HCT116 (cell line): Measurements from ENCODE around the gene DNM1. TPM values are rescaled to one million over a fixed set of nuclear protein-coding genes. Genes with fewer than 3 reads are reported as not detected.

Source experiments
- ATAC-seq: fragments of 200-7000 bp; cut with Tn5 transposase; 2 replicates; pipeline ENCODE4 v1.9.1; 2020; ENCODE audit warnings: mild to moderate bottlenecking, moderate library complexity
- BruUV-seq: library from RNA; stranded (reverse); fragments of 400-500 nt; replicated peaks from 2 replicates; lab custom pipeline; 2021; lab: Mats Ljungman, UMichigan
- CTCF ChIA-PET: fragments of 300-600 bp; sonication (Branson Sonifier 250); formaldehyde crosslinking; loops from one replicate; lab custom pipeline; 2021; ENCODE audit warnings: antibody characterized with exemption; lab: Charles Lee
- POLR2A ChIA-PET: fragments of 300-600, 350-600 bp; sonication (Branson Sonifier 250); formaldehyde crosslinking; loops from one replicate; lab custom pipeline; 2021; ENCODE audit warnings: antibody characterized with exemption; lab: Charles Lee
- RAD21 ChIA-PET, 2 experiments: fragments of 300-600 bp; sonication (Branson Sonifier 250); formaldehyde crosslinking; loops; one replicate each; lab custom pipeline; 2023; ENCODE audit warnings: low total read pairs in 2 of 2; ENCODE audit not compliant: uncharacterized antibody in 2 of 2, unreplicated experiment in 2 of 2, low non-redundant PET in 1 of 2; lab: Charles Lee
- DNase-seq: peaks from one replicate; pipeline ENCODE4 v3.0.0-alpha.2; 2010; ENCODE audit warnings: low read depth, low spot score
- H2AFZ ChIP-seq: fragments of 200-600 bp; shearing (Covaris generic), sonication (generic); 2 replicates; pipeline ENCODE4 v1.6.1; 2017; ENCODE audit warnings: low read depth, mixed run types, mixed read lengths, antibody characterized with exemption, low read length; ENCODE audit not compliant: poor library complexity, severe bottlenecking
- H3K27ac ChIP-seq: 2 replicates; pipeline ENCODE4 v1.5.1; 2012; ENCODE audit warnings: low read depth, low read length
- H3K27me3 ChIP-seq: fragments of 200-600 bp; sonication (generic); 2 replicates; pipeline ENCODE4 v1.6.1; 2016; ENCODE audit warnings: mixed run types, low read length, mixed read lengths; ENCODE audit not compliant: insufficient read depth
- H3K36me3 ChIP-seq, 2 experiments: fragments of 200-500 bp in 1 of 2; fragments of 200-600 bp in 1 of 2; sonication (Bioruptor generic) in 1 of 2; sonication (generic) in 1 of 2; 2 replicates each; pipeline versions ENCODE4 v1.5.1 to v1.6.1; 2014 to 2016; ENCODE audit warnings: low read length in 2 of 2, inconsistent platforms in 1 of 2, mixed read lengths in 1 of 2, mixed run types in 1 of 2; ENCODE audit not compliant: insufficient read depth in 2 of 2, control insufficient read depth in 1 of 2
- H3K4me1 ChIP-seq, 2 experiments: fragments of 200-600 bp in 1 of 2; sonication (generic) in 1 of 2; 2 replicates each; pipeline versions ENCODE4 v1.5.1 to v1.6.1; 2012 to 2017; ENCODE audit warnings: low read length in 2 of 2, inconsistent platforms in 1 of 2, mild to moderate bottlenecking in 1 of 2, mixed read lengths in 1 of 2, mixed run types in 1 of 2, moderate library complexity in 1 of 2; ENCODE audit not compliant: insufficient read depth in 2 of 2, control insufficient read depth in 1 of 2
- H3K4me2 ChIP-seq: fragments of 200-600 bp; sonication (generic); 2 replicates; pipeline ENCODE4 v1.6.1; 2017; ENCODE audit warnings: mixed run types, low read length, mixed read lengths
- H3K4me3 ChIP-seq, 2 experiments: fragments of 200-600 bp in 1 of 2; sonication (generic) in 1 of 2; replicated peaks in 1 of 2; 2 replicates each; pipeline ENCODE4 v1.5.1; 2011 to 2016; ENCODE audit warnings: low read length in 2 of 2, control low read depth in 1 of 2, low read depth in 1 of 2, mild to moderate bottlenecking in 1 of 2, mixed read lengths in 1 of 2, mixed run types in 1 of 2
- H3K79me2 ChIP-seq: fragments of 200-600 bp; sonication (generic); 2 replicates; pipeline ENCODE4 v1.6.1; 2017; ENCODE audit warnings: mild to moderate bottlenecking, mixed run types, low read length, moderate library complexity, mixed read lengths; ENCODE audit not compliant: insufficient read depth
- H3K9ac ChIP-seq: fragments of 200-600 bp; sonication (generic); 2 replicates; pipeline ENCODE4 v1.6.1; 2016; ENCODE audit warnings: low read length, mixed read lengths
- H3K9me2 ChIP-seq: fragments of 200-600 bp; sonication (generic), shearing (Covaris generic); 2 replicates; pipeline ENCODE4 v1.6.1; 2017; ENCODE audit warnings: mixed run types, mild to moderate bottlenecking, moderate library complexity; ENCODE audit not compliant: insufficient read depth
- H3K9me3 ChIP-seq, 2 experiments: fragments of 200-500 bp in 1 of 2; fragments of 200-600 bp in 1 of 2; sonication (Bioruptor generic) in 1 of 2; sonication (generic) in 1 of 2; 2 replicates each; pipeline ENCODE4 v1.6.1; 2014 to 2017; ENCODE audit warnings: low read length in 2 of 2, mixed read lengths in 2 of 2, inconsistent platforms in 1 of 2, low read depth in 1 of 2, mild to moderate bottlenecking in 1 of 2, mixed run types in 1 of 2, moderate library complexity in 1 of 2; ENCODE audit not compliant: control insufficient read depth in 1 of 2, insufficient read depth in 1 of 2
- H4K20me1 ChIP-seq: fragments of 200-600 bp; sonication (generic), shearing (Covaris generic); 2 replicates; pipeline ENCODE4 v1.6.1; 2017; ENCODE audit warnings: mixed run types, mild to moderate bottlenecking, moderate library complexity; ENCODE audit not compliant: insufficient read depth
- CEBPB ChIP-seq: IDR thresholded peaks from 2 replicates; pipeline ENCODE4 v1.6.1; 2012; ENCODE audit warnings: low read depth
- EGR1 ChIP-seq: IDR thresholded peaks from 2 replicates; pipeline ENCODE4 v1.6.1; 2012; ENCODE audit warnings: low read depth
- ELF1 ChIP-seq: IDR thresholded peaks from 2 replicates; pipeline ENCODE4 v1.6.1; 2012; ENCODE audit warnings: low read depth, borderline replicate concordance
- EZH2 ChIP-seq: fragments of 200-600 bp; sonication (generic); IDR thresholded peaks from 2 replicates; pipeline ENCODE4 v1.6.1; 2017; ENCODE audit warnings: antibody characterized with exemption, mixed run types
- EZH2phosphoT487 ChIP-seq: fragments of 200-600 bp; IDR thresholded peaks from 2 replicates; pipeline ENCODE4 v1.6.1; 2018; ENCODE audit warnings: antibody characterized with exemption, borderline replicate concordance
- JUND ChIP-seq: IDR thresholded peaks from 2 replicates; pipeline ENCODE4 v1.6.1; 2012
- POLR2A ChIP-seq: IDR thresholded peaks from 2 replicates; pipeline ENCODE4 v1.7.0; 2011; ENCODE audit warnings: borderline replicate concordance; ENCODE audit not compliant: insufficient read depth, insufficient read length; ENCODE audit errors: extremely low read depth
- POLR2AphosphoS5 ChIP-seq: IDR thresholded peaks from 2 replicates; pipeline ENCODE4 v1.6.1; 2011; ENCODE audit warnings: mild to moderate bottlenecking, low read depth, low read length, moderate library complexity
- RAD21 ChIP-seq: IDR thresholded peaks from 2 replicates; pipeline ENCODE4 v1.6.1; 2012; ENCODE audit warnings: low read depth, mild to moderate bottlenecking
- SIN3A ChIP-seq: IDR thresholded peaks from 2 replicates; pipeline ENCODE4 v1.6.1; 2012; ENCODE audit warnings: low read depth
- TCF7L2 ChIP-seq: IDR thresholded peaks from 2 replicates; pipeline ENCODE4 v1.7.0; 2011; ENCODE audit warnings: borderline replicate concordance, inconsistent platforms; ENCODE audit not compliant: insufficient read depth, insufficient read length; ENCODE audit errors: extremely low read depth
- ZFX ChIP-seq: fragments of 450-650 bp; IDR thresholded peaks from 2 replicates; pipeline ENCODE4 v1.6.1; 2017
- ZNF274 ChIP-seq: fragments of 200-500 bp; sonication (Bioruptor generic); IDR thresholded peaks from 2 replicates; pipeline ENCODE4 v1.6.1; 2014; ENCODE audit warnings: mild to moderate bottlenecking, low read depth, low read length, inconsistent platforms
- intact Hi-C: fragments of 100-400 bp; cut with micrococcal nuclease; formaldehyde crosslinking; loops from 2 replicates; pipeline ENCODE4 v1.10.0; 2022
- total RNA-seq: library from RNA; stranded (reverse); gene quantifications from one replicate; pipeline ENCODE4 v1.2.1, GENCODE V29; 2021; ENCODE audit not compliant: unreplicated experiment
- TF ChIP-seq, protein P1 (sequence below): IDR thresholded peaks from 2 replicates; pipeline ENCODE4 v1.6.1; 2012; ENCODE audit warnings: low read depth
- TF ChIP-seq, protein P2 (sequence below): IDR thresholded peaks from 2 replicates; pipeline ENCODE4 v1.6.1; 2012
- TF ChIP-seq, protein P3 (sequence below): IDR thresholded peaks from 2 replicates; pipeline ENCODE4 v1.6.1; 2011; ENCODE audit warnings: mild to moderate bottlenecking, low read length, moderate library complexity; ENCODE audit not compliant: insufficient replicate concordance; ENCODE audit errors: extremely low read depth
- TF ChIP-seq, protein P4 (sequence below): IDR thresholded peaks from 2 replicates; pipeline ENCODE4 v1.6.1; 2012
- TF ChIP-seq, protein P5 (sequence below), 3 experiments: fragments of 200-600 bp in 1 of 3; sonication (generic) in 1 of 3; IDR thresholded peaks in 2 of 3; conservative IDR thresholded peaks in 1 of 3; 2 replicates each; pipeline ENCODE4 v1.5.1; 2012 to 2017; ENCODE audit warnings: low read depth in 2 of 3, low read length in 2 of 3, antibody characterized with exemption in 1 of 3, borderline replicate concordance in 1 of 3, control low read depth in 1 of 3, mild to moderate bottlenecking in 1 of 3, mixed read lengths in 1 of 3, mixed run types in 1 of 3, moderate library complexity in 1 of 3; ENCODE audit not compliant: insufficient read depth in 1 of 3

Gene DNM1
- total RNA-seq, 1 experiment from 2014 or later: 12.0 TPM

DNA sequence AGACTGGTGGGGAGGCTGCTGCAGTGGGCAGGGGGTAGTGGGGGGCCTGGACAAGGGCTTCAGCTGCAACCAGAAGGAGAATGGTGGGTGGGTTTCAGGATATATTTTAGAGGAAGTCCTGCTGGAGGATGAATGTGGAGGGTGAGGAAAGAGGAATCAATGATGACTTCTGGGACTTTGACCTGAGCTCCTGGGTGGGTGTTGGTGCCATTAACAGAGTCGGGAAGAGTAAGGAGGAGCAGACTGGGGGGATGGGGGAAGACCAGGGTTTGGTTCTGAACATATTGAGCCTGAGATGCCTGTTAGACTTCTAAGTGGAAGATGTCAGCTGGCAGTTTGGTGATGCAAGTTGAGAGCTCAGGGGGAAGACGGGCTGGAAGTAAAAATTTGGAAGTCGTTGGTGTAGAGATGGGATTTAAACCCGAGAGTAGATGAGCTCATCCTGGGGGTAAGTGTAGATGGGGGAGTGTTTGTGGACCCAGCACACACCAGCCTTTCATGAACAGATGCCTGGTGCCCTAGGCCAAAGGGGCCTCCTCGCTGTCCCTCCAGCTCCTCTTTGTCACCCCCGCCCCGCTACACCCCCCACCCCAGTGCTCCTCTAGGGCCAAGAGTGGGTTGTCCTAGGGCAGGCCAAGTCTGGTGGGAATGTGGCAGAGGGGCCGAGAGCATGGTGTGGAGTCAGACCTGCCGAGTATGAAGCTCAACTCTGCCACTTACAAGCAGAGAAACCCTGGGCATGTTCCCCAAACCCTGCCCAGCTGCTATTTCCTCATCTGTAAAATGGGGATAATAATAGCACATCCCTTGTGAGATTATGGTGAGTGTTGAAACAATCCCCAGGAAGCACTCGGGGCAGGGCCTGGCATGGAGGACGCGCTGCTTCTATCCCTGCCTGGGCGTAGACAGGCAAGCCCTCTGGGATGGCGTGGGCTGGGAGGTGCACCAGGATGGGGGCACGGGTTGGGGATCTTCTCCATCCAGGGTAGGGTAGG, 4.0 kb downstream of the DNM1 start:
- peaks cover 4 to 32% of the 10 kb centered on the region in 2 experiments; a peak in 3 of 4 replicates for H3K4me1 ChIP-seq
- no peak overlapping the region for H3K4me3 ChIP-seq
- H3K9ac ChIP-seq: no peak overlapping the region
- DNase-seq (no peak), ATAC-seq (no peak)
- intact Hi-C loops: no loop called here
- H3K27me3 ChIP-seq: no peaks in the 10 kb centered on the region
- CTCF ChIA-PET: interaction anchor here (1.0 to 1.7 kb wide), 4 partner anchors 12 to 48 kb away, joined by 3 to 7 read pairs (median 4); no protein-coding TSS in a partner anchor
- no peak overlapping the region for H3K27ac ChIP-seq
- no peaks in the 10 kb centered on the region for H4K20me1 ChIP-seq
- no peak overlapping the region for H3K4me2 ChIP-seq
- POLR2A ChIA-PET: interaction anchor here (1.1 kb wide), 1 partner anchor 43 kb away, joined by 3 read pairs; no protein-coding TSS in a partner anchor
- RAD21 ChIA-PET: no interaction called here
- no peaks in the 10 kb centered on the region for H3K9me3 ChIP-seq
- H3K36me3 ChIP-seq: no peaks in the 10 kb centered on the region
- TF ChIP-seq SIN3A (no peak), TCF7L2 (no peak), JUND (no peak), EZH2phosphoT487 (no peak), POLR2A (no peak), ZNF274 (no peak), POLR2AphosphoS5 (no peak), ELF1 (no peak), EGR1 (no peak), CEBPB (no peak), RAD21 (no peak), EZH2 (no peak), ZFX (no peak)
- TF ChIP-seq, protein P1, sequence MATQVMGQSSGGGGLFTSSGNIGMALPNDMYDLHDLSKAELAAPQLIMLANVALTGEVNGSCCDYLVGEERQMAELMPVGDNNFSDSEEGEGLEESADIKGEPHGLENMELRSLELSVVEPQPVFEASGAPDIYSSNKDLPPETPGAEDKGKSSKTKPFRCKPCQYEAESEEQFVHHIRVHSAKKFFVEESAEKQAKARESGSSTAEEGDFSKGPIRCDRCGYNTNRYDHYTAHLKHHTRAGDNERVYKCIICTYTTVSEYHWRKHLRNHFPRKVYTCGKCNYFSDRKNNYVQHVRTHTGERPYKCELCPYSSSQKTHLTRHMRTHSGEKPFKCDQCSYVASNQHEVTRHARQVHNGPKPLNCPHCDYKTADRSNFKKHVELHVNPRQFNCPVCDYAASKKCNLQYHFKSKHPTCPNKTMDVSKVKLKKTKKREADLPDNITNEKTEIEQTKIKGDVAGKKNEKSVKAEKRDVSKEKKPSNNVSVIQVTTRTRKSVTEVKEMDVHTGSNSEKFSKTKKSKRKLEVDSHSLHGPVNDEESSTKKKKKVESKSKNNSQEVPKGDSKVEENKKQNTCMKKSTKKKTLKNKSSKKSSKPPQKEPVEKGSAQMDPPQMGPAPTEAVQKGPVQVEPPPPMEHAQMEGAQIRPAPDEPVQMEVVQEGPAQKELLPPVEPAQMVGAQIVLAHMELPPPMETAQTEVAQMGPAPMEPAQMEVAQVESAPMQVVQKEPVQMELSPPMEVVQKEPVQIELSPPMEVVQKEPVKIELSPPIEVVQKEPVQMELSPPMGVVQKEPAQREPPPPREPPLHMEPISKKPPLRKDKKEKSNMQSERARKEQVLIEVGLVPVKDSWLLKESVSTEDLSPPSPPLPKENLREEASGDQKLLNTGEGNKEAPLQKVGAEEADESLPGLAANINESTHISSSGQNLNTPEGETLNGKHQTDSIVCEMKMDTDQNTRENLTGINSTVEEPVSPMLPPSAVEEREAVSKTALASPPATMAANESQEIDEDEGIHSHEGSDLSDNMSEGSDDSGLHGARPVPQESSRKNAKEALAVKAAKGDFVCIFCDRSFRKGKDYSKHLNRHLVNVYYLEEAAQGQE: no peak
- TF ChIP-seq, protein P2, sequence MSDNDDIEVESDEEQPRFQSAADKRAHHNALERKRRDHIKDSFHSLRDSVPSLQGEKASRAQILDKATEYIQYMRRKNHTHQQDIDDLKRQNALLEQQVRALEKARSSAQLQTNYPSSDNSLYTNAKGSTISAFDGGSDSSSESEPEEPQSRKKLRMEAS: no peak
- TF ChIP-seq, protein P3, sequence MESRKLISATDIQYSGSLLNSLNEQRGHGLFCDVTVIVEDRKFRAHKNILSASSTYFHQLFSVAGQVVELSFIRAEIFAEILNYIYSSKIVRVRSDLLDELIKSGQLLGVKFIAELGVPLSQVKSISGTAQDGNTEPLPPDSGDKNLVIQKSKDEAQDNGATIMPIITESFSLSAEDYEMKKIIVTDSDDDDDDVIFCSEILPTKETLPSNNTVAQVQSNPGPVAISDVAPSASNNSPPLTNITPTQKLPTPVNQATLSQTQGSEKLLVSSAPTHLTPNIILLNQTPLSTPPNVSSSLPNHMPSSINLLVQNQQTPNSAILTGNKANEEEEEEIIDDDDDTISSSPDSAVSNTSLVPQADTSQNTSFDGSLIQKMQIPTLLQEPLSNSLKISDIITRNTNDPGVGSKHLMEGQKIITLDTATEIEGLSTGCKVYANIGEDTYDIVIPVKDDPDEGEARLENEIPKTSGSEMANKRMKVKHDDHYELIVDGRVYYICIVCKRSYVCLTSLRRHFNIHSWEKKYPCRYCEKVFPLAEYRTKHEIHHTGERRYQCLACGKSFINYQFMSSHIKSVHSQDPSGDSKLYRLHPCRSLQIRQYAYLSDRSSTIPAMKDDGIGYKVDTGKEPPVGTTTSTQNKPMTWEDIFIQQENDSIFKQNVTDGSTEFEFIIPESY: no peak
- TF ChIP-seq, protein P4, sequence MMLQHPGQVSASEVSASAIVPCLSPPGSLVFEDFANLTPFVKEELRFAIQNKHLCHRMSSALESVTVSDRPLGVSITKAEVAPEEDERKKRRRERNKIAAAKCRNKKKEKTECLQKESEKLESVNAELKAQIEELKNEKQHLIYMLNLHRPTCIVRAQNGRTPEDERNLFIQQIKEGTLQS: no peak
- TF ChIP-seq, protein P5, sequence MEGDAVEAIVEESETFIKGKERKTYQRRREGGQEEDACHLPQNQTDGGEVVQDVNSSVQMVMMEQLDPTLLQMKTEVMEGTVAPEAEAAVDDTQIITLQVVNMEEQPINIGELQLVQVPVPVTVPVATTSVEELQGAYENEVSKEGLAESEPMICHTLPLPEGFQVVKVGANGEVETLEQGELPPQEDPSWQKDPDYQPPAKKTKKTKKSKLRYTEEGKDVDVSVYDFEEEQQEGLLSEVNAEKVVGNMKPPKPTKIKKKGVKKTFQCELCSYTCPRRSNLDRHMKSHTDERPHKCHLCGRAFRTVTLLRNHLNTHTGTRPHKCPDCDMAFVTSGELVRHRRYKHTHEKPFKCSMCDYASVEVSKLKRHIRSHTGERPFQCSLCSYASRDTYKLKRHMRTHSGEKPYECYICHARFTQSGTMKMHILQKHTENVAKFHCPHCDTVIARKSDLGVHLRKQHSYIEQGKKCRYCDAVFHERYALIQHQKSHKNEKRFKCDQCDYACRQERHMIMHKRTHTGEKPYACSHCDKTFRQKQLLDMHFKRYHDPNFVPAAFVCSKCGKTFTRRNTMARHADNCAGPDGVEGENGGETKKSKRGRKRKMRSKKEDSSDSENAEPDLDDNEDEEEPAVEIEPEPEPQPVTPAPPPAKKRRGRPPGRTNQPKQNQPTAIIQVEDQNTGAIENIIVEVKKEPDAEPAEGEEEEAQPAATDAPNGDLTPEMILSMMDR (IDR thresholded peaks at IDR 0.05 in 2 of 3, conservative IDR thresholded peaks at IDR 0.05 in 1 of 3; ENCODE audit: borderline replicate concordance in 1 of 3, insufficient read depth in 1 of 3, low read depth in 2 of 3, low read length in 2 of 3): no peak
- no peaks in the 10 kb centered on the region for H3K9me2 ChIP-seq
- H2AFZ ChIP-seq: no peak overlapping the region
- BruUV-seq: no TSS peak
- no peaks in the 10 kb centered on the region for H3K79me2 ChIP-seq
